ENCODE measurements around the gene DPEP3.

DPEP3 gene

GRCh38 chr16:67966549-67967182 lies 13.6 kb downstream of the DPEP3 start:
- DNase-seq = no peak

GRCh38 chr16:67965668-67966548 lies 14.4 kb downstream of the DPEP3 start:
- no peak for DNase-seq

- no peak for DNase-seq
Observed at GRCh38 chr16:67964477-67965131, 15.7 kb downstream of the DPEP3 start.

DNA sequence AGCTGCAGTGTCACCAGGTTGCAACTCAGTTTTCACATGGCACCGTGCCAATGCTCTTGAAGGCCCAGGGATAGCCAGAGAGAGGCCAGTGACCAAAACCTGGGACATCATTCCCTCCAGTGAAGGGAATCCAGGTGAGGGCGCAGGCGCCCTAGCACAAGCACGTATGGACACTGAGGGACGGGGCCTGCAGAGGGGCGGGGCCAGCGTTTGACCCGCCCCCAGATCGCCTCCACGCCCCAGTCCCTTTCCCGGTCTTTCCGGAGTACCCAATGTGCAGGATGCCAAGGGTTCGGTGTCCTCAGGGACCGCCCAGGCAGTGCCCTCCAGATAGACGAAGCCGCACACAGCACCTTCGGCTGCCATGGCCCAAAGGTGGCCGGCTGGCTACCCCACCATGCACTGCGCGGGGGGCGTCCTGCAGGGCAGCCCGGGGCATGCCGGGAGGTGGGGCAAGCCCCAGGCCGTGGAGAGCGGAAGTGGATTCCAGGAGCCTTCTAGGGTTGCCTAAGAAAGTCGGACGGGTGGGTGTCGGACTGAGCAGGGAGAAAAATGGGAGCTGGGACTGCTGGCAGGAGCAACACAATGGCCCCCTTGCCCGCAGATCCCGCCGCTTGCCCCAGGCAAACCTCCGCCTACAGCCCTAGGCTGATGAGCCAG lies 16.5 kb downstream of the DPEP3 start:
- DNase-seq = no peak

DNA sequence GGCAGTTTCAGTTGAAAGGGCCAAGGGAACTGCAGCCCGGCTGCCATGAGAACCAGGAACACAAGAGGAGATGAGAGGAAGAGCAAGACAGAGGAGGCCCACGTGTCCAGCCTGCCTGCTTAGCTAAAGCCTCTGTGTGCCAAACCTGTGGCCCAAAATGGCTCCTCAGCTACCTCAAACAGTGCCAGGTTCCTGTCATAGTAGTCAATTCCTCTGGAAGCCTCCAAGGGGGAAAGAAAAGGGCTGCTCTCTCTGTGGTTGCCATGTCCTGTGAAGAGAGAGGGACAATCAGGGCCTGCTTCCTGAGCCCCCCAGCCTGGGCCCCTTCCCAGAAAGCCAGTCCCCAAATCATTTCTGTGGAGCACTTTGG lies 17.0 kb downstream of the DPEP3 start:
- DNase-seq = no peak

- DNase-seq = no peak
Observed at GRCh38 chr16:67962135-67962534, 18.2 kb downstream of the DPEP3 start.

GRCh38 chr16:67961551-67961957 lies 18.7 kb downstream of the DPEP3 start:
- DNase-seq = no peak

DNA sequence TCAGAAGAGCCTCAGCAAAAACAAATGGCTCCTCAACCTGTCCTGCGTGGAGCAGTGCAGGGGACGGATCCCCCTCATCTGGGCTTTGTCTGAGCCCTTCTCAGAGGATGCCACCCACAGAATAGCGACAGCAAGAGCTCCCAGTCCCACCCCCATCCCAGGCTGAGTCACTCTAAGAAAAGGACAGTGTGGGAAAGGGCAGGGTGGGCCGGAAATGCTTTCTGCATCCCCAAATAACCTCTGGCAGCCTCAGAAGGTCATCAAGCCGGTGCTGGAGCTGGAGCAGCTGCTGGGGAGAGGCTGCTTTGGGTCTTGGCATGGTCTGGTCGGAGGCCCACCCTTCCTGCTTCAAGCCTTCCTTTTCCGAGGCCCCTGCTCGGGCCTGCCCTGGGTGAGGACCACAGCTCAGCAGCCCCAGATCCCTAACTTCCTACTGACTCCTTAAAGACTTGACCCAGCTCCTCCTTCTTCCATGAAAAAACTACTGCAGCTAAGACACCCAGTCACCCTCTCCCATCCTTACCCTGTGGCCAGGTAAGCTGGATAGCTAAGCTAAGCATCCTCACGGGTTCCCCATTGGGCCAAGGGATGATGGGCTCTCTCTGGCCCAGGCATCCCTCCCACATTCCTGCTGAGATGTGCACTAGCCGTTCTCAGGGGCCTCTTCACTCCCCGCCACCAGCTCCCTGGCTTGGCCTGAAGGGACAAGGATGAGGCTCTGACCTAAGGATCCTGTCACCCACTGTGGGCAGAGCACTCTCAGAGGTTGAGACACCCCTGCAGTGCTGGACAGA lies 20.6 kb downstream of the DPEP3 start:
- no peak for DNase-seq

- DNase-seq = no peak
Observed at GRCh38 chr16:67957622-67958021, 22.7 kb downstream of the DPEP3 start.

GRCh38 chr16:67954421-67955196 lies 25.7 kb downstream of the DPEP3 start:
- no peak for DNase-seq

DNA sequence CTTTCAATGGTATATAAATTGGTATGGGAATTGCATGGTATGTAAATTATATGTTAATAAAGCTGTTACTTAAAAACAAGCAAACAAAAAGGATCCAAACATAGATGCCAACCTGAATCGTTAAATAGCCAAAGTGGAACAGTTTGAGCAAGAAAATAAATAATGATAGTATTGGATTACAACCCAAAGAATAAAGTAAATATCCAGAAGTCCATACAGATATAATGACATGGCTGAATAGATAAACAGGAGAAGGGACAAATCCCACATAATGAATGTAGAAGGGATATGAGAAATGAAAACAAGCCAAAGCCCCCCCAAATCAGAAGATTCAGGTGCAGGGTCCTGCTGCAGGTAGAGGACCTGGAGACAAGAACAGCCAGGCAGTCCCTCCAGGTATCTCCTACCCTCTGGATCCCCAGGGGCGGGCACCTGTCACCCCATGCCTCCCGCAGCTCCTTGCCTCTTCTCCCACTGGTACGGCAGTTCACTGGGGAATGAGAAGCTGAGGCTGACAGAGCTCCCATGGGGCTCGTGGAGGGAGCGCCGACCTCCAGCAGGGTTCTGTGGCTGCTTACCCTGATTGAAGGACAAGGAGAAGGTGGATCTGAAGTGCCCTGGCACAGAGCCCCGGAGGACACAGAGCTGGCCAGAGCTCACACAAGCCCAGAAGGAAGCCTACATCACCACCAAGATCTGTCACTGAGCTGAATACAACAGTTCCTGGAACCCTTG lies 26.5 kb downstream of the DPEP3 start:
- no peak for DNase-seq

DNA sequence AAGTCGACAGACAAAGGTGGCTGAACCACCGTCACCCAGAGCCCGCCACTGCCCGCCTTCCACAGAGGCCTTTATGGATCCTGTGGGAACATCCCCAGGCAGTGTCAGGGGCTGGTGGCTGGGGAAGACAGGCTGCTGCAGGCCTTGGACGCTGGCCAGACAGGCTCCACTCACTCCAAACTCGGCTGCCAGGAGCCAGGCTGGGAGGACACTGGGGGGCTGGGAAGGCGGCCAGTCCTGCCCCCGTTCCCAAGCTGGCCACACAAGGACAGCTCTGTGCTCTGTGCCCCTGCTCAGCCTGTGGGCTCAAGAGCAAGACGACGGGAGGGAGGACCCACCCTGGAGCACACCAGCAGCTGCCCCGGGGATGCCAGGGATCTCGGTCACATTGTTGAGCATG lies 28.8 kb downstream of the DPEP3 start:
- no peak for DNase-seq

DNA sequence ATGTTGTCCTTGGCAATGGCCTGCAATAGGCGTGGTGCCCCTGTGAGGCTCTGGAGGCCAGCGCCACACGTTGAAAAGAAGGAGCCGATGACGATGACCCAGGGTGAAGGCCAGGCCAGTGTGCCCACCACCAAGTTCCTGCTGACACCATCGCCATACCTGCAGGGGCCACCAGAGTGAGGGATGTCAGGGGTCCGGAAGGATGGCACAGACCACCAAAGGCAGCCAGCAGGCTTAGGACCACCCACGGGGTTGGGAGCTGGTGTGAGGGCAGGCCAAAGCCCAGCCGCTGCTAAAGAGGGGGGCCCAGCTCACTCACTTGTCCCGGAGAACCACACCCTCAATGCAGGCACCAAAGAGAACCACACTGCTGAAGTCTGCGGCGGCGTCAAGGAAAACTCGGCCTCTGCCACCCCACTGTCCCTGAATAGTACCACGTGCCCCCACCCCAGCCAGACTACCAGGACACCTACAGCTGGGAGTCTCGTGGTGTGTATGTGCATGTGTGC lies 29.9 kb downstream of the DPEP3 start:
- no peak for DNase-seq

GRCh38 chr16:67949645-67950044 lies 30.7 kb downstream of the DPEP3 start:
- no peak for DNase-seq

DNA sequence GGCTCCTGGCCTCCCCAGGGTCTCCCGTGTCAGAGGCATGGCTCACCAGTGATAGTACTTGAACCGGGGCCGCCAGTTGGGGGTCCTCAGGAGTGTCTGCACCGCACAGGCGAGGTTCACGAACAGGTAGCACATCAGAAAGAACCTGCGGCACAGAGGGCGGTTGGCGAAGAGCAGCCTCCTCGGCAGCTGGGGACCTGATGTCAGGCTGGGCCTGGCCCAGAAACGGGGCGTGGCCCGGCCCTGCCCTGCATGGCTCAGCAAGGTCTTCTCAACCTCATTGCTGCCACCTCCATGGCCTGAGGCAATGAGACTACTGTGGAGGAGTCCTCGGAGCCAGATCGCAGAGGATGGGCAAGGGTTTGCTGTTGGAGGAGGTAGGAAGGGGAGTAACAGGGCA lies 32.3 kb downstream of the DPEP3 start:
- no peak for DNase-seq

GRCh38 chr16:67946966-67947558 lies 33.2 kb downstream of the DPEP3 start:
- DNase-seq = no peak

DNA sequence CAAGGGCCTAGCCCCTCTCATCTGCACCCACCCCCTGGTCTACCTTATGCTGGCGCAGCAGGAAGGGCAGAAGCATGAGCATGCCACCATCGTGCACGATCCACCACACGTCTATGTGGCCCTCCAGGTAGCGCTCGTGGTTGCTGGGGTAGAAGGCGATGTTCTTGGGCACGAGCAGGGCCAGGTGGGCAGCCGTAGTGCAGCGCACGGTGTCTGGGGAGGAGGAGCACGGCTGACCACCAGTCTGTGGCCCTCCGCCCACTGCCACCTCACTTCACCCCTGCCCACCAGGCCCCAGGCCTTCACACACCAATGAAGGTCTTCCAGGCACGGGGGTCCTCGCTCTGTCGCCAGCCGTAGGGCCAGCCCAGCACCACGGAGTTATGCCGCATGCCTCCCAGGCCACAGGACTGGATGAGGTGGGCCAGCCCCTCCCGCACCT lies 34.1 kb downstream of the DPEP3 start:
- no peak for DNase-seq

DNA sequence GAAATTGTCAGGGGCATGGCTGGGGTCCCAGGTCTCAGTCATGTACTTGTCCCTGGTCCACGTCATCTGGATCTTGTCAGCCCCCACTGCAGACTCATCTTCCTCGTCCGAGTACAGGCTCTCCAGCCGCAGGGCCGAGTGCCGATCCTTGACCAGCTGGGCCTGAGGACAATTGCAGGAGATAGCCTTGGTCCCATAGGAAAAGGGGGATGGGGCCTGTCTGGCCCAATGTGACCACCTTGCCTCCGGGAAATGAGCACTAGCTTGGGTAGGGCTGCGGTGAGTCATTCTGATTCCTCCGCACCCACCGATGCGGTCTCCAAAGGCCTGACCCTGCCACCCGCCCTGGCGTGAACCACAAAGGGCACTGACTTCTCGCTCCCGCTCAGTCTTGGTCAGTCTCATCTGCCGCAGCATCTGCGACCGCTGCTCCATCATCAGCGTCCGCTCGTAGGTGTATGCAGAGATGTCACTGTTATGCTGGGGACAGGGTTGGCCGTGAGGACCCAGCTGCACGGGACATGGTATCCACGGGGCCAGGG lies 34.8 kb downstream of the DPEP3 start:
- no peak for DNase-seq

DNA sequence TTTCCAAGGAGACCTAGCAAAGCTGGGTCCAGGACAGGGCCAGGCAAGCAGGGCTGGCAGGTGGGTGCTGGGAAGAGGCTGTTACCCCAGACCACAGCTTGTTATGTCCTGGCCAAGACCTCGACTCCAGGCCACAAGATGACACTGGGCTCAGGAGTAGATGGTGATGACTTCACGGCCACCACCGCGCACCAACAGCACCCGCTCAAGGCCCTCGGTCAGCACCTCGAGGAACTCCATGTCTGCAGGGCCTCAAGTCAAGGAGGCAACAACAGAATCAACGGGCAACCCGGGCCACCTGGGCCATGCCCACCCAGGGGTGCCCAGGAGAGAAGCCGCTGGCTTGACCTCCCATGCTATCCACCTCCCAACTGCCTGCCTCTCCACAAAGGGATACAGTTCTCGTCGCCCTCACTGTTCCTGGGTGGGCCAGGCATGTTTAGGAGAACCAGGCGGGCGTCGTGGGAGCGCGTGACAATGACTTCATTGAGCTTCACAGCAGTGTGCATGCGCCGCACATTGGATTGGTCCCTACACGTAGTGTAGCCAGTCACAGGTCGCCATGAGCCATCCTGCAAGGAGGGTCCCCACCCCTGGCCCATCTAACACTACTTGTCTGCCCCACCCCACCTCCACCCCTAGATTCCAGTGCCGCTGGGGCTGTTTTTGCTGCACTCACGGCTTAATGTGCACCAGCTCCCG lies 35.5 kb downstream of the DPEP3 start:
- no peak for DNase-seq
